ENCODE measurements around the gene FHIT. TPM values are rescaled to one million over a fixed set of nuclear protein-coding genes. Genes with fewer than 3 reads are reported as not detected.

Gene FHIT
- total RNA-seq, 4 donors from 2014 or later, result 7.5 to 20.1 (median 13.5) TPM

GRCh38 chr3:59913645-59914044 is 1337.6 kb downstream of the FHIT start:
- DNase-seq, result no peak
- in situ Hi-C loops (cut with MboI; ENCODE audit: low pct_ligation_motif_present in 1 of 4, low pct_unique_long_range_greater_than_20kb in 1 of 4, low sequenced_read_pairs in 3 of 4), result no loop called here
- H3K4me3 ChIP-seq, result no peak overlapping the region
- H3K9me3 ChIP-seq, result no peaks in the 10 kb centered on the region
- no peaks in the 10 kb centered on the region for H3K36me3 ChIP-seq
- H3K27ac ChIP-seq, result no peak overlapping the region
- intact Hi-C loops (cut with DNase I; ENCODE audit: low total_unique reads), result no loop called here
- peaks cover 0 to 8% (median 4%) of the 10 kb centered on the region in 4 donors for H3K4me1 ChIP-seq
- TF ChIP-seq CTCF (IDR thresholded peaks at IDR 0.05) (no peak), POLR2AphosphoS5 (IDR thresholded peaks at IDR 0.05) (no peak), EP300 (IDR thresholded peaks at IDR 0.05; ENCODE audit: low read depth) (no peak), POLR2A (IDR thresholded peaks at IDR 0.05) (no peak)
- 67 to 73% methylated on average over 1 of the region's 1 CpG for WGBS, 2 donors (ENCODE audit: low coverage in 1 of 2)
- no peaks in the 10 kb centered on the region for H3K27me3 ChIP-seq

GRCh38 chr3:59908701-59909100 is 1342.6 kb downstream of the FHIT start:
- TF ChIP-seq POLR2AphosphoS5 (IDR thresholded peaks at IDR 0.05), result no peak
- no peak for TF ChIP-seq EP300 (IDR thresholded peaks at IDR 0.05; ENCODE audit: low read depth)
- TF ChIP-seq CTCF (IDR thresholded peaks at IDR 0.05), result no peak
- no peak for TF ChIP-seq POLR2A (IDR thresholded peaks at IDR 0.05)
- DNase-seq, result no peak
- no peaks in the 10 kb centered on the region for H3K36me3 ChIP-seq
- in situ Hi-C loops (cut with MboI; ENCODE audit: low pct_ligation_motif_present in 1 of 4, low pct_unique_long_range_greater_than_20kb in 1 of 4, low sequenced_read_pairs in 3 of 4) (no loop called here), intact Hi-C loops (cut with DNase I; ENCODE audit: low total_unique reads) (no loop called here)
- peaks cover 0 to under 1% (median 0%) of the 10 kb centered on the region in 4 donors for H3K4me1 ChIP-seq
- no peak overlapping the region for H3K4me3 ChIP-seq
- 88 to 96% methylated on average over 2 of the region's 2 CpGs for WGBS, 2 donors (ENCODE audit: low coverage in 1 of 2)
- H3K9me3 ChIP-seq, result no peaks in the 10 kb centered on the region
- no peaks in the 10 kb centered on the region for H3K27me3 ChIP-seq
- no peak overlapping the region for H3K27ac ChIP-seq

- H3K4me1 ChIP-seq, result no peaks in the 10 kb centered on the region
- H3K9me3 ChIP-seq, result no peaks in the 10 kb centered on the region
- DNase-seq, result no peak
- in situ Hi-C loops (cut with MboI; ENCODE audit: low pct_ligation_motif_present in 1 of 4, low pct_unique_long_range_greater_than_20kb in 1 of 4, low sequenced_read_pairs in 3 of 4) (no loop called here), intact Hi-C loops (cut with DNase I; ENCODE audit: low total_unique reads) (no loop called here)
- no peak overlapping the region for H3K4me3 ChIP-seq
- 88 to 100% methylated on average over 1 to 2 of the region's 2 CpGs for WGBS, 2 donors (ENCODE audit: low coverage in 1 of 2)
- TF ChIP-seq POLR2AphosphoS5 (IDR thresholded peaks at IDR 0.05) (no peak), CTCF (IDR thresholded peaks at IDR 0.05) (no peak), EP300 (IDR thresholded peaks at IDR 0.05; ENCODE audit: low read depth) (no peak), POLR2A (IDR thresholded peaks at IDR 0.05) (no peak)
- no peaks in the 10 kb centered on the region for H3K27me3 ChIP-seq
- H3K36me3 ChIP-seq, result no peaks in the 10 kb centered on the region
- no peak overlapping the region for H3K27ac ChIP-seq
Observed at GRCh38 chr3:59908280-59908679, 1343.0 kb downstream of the FHIT start.

- TF ChIP-seq POLR2A (IDR thresholded peaks at IDR 0.05), result no peak
- TF ChIP-seq POLR2AphosphoS5 (IDR thresholded peaks at IDR 0.05), result no peak
- TF ChIP-seq EP300 (IDR thresholded peaks at IDR 0.05; ENCODE audit: low read depth), result no peak
- TF ChIP-seq CTCF (IDR thresholded peaks at IDR 0.05), result no peak
- H3K9me3 ChIP-seq, result no peaks in the 10 kb centered on the region
- H3K4me3 ChIP-seq, result no peak overlapping the region
- H3K27ac ChIP-seq, result no peak overlapping the region
- no peaks in the 10 kb centered on the region for H3K36me3 ChIP-seq
- in situ Hi-C loops (cut with MboI; ENCODE audit: low pct_ligation_motif_present in 1 of 4, low pct_unique_long_range_greater_than_20kb in 1 of 4, low sequenced_read_pairs in 3 of 4) (no loop called here), intact Hi-C loops (cut with DNase I; ENCODE audit: low total_unique reads) (no loop called here)
- no peak for DNase-seq
- no peaks in the 10 kb centered on the region for H3K4me1 ChIP-seq
- no peaks in the 10 kb centered on the region for H3K27me3 ChIP-seq
- 79 to 90% methylated on average over 2 to 3 of the region's 3 CpGs for WGBS, 2 donors (ENCODE audit: low coverage in 1 of 2)
Observed at GRCh38 chr3:59904296-59904695, 1347.0 kb downstream of the FHIT start.

Measured in transverse colon (tissue), 4 donors.